Activated CD4-positive, alpha-beta T cell treated with anti-CD3 and anti-CD28 coated beads, Interleukin-2, Interleukin-6, amounts not matched to agents 100 ng/mL and 50 ng/mL, durations not matched to agents 16 hours and 8 hours (primary cell): ENCODE measurements around the gene LGALS14.

ENCODE experiments used
- DNase-seq: peaks from one replicate; pipeline ENCODE4 v3.0.0-alpha.2; 2020

Gene LGALS14

DNA sequence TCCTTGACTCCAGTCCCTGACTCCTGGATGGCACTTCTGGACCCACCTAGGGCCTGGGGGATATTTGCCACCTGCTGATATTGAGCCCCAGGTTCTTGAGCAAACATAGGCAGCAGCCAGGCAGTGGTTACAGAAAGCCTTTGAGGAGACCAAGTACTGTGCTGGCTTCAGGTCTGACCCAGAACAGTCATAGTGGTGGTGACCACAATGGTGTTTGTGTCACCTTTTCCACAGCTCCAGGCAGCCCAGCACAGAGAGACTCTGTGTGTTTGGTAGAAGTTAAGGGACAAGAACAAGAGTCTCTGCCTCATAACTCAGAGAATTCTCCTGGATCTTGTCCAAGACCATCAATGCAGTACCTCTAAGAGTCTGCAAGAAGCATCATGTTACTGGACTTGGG lies 48.1 kb downstream of the LGALS14 start:
- DNase-seq, result peak; percentile 28

DNA sequence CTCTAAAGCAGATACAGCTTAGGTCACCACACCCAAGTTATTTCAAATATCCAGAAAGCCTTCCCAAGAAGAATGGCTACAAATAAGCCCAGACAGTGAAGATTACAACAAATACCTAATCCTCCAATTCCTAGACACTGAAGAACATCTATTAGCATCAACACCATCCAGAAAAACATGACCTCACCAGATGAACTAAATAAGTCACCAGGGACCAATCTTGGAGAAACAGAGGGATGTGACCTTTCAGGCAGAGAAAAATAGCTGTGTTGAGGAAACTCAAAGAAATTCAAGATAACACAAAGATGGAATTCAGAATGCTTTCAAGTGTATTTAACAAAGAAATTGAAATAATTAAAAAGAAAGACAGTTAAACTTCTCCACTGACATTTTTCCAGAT lies 48.5 kb downstream of the LGALS14 start:
- DNase-seq, result no peak

DNA sequence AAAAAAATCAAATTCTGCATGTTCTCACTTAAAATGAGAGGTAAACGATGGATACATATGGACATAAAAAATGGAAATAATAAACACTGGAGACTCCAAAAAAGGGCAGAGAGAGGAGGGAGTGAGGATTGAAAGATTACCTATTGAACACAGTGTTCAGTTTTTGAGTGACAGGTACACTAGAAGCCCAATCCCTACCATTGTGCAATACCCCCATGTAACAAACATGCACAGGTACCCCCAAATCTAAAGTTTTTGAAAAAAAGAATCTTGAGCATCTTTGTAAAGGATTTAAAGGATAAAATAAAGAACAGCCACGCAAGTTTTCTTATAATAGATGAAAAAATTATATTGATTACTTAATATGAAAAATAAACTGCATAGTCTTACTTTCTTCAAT lies 50.3 kb downstream of the LGALS14 start:
- no peak for DNase-seq

DNA sequence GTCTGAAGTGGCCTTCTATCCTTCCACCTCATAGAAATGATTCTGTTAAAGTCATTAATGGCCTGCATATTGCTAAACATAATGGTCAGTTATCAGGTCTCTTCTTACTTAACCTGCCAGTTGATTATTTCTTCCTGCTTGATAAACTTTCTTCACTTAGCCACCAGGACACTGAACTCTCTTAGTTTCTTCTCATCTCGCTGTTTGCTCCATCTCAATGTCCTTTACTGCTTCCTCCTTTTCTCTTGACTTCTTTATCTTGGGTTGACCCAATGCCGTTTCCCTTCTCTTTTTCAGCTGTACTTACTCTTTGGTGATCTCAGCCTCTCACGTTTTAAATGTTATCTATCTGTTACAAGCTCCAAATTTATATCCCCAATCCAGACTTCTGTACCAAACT lies 50.7 kb downstream of the LGALS14 start:
- DNase-seq, result no peak
